HepG2 (cell line): ENCODE data around the gene PPP1R3C. TPM values are rescaled to one million over a fixed set of nuclear protein-coding genes. Genes with fewer than 3 reads are reported as not detected.

Source experiments
- ATAC-seq: fragments of 200-7000 bp; cut with Tn5 transposase; 3 replicates; pipeline ENCODE4 v1.9.1; 2020; ENCODE audit warnings: mild to moderate bottlenecking, moderate library complexity
- BruUV-seq: library from RNA; stranded (reverse); fragments of 400-500 nt; replicated peaks from 2 replicates; lab custom pipeline; 2021; lab: Mats Ljungman, UMichigan
- CTCF ChIA-PET: fragments of 300-600 bp; formaldehyde crosslinking; extraction: SDS; loops from one replicate; lab custom pipeline; 2021; ENCODE audit warnings: low total read pairs, inconsistent platforms, low intra/inter-chr PET ratio; lab: Yijun Ruan, JAX
- POLR2A ChIA-PET: fragments of 350-600 bp; sonication (Branson Sonifier 250); formaldehyde crosslinking; loops from one replicate; lab custom pipeline; 2020; ENCODE audit warnings: antibody characterized with exemption, inconsistent platforms; lab: Yijun Ruan, JAX
- DNase-seq: peaks from one replicate; pipeline ENCODE4 v3.0.0-alpha.2; 2015; ENCODE audit warnings: low spot score
- FAIRE-seq: peaks from 3 replicates; lab custom pipeline; 2011; peaks lifted over from hg19 to GRCh38; lab: Jason Lieb, UNC
- H2AFZ ChIP-seq: one replicate; pipeline ENCODE4 v1.6.1; 2011; ENCODE audit warnings: low read length, inconsistent platforms
- H3K27ac ChIP-seq: fragments of 300-600 bp; 3 replicates; pipeline ENCODE4 v1.8.0; 2011; ENCODE audit warnings: mixed run types, mild to moderate bottlenecking, mixed read lengths, low read length, inconsistent platforms; ENCODE audit not compliant: insufficient read depth; ENCODE audit errors: extremely low read length
- H3K27me3 ChIP-seq, 2 experiments: fragments of 200-600 bp in 1 of 2; 2 replicates in 1 of 2; 3 replicates in 1 of 2; pipeline versions ENCODE4 v1.6.0 to v1.8.0; 2011; ENCODE audit warnings: low read length in 2 of 2, mild to moderate bottlenecking in 2 of 2, moderate library complexity in 2 of 2, inconsistent platforms in 1 of 2; ENCODE audit not compliant: insufficient read depth in 2 of 2, control insufficient read depth in 1 of 2
- H3K36me3 ChIP-seq, 2 experiments: fragments of 200-600 bp in 1 of 2; replicated peaks in 1 of 2; 2 replicates in 1 of 2; 3 replicates in 1 of 2; pipeline versions ENCODE4 v1.5.1 to v1.8.0; 2011; ENCODE audit warnings: low read length in 2 of 2, inconsistent platforms in 1 of 2; ENCODE audit not compliant: insufficient read depth in 2 of 2, control insufficient read depth in 1 of 2
- H3K4me1 ChIP-seq: 2 replicates; pipeline ENCODE4 v1.5.1; 2012; ENCODE audit warnings: low read length, inconsistent platforms; ENCODE audit not compliant: insufficient read depth
- H3K4me2 ChIP-seq: 2 replicates; pipeline ENCODE4 v1.6.0; 2011; ENCODE audit warnings: low read depth, low read length, inconsistent platforms
- H3K4me3 ChIP-seq, 3 experiments: fragments of 200-600 bp in 1 of 3; sonication (generic), shearing (Covaris generic) in 1 of 3; replicated peaks in 1 of 3; 2 replicates each; pipeline ENCODE4 v1.5.1; 2011 to 2016; ENCODE audit warnings: low read length in 3 of 3, inconsistent platforms in 2 of 3, low read depth in 2 of 3, mild to moderate bottlenecking in 2 of 3, control low read depth in 1 of 3, mixed read lengths in 1 of 3; ENCODE audit not compliant: insufficient read depth in 1 of 3
- H3K79me2 ChIP-seq: one replicate; pipeline ENCODE4 v1.6.1; 2011; ENCODE audit warnings: low read length, inconsistent platforms; ENCODE audit not compliant: insufficient read depth
- H3K9ac ChIP-seq: 2 replicates; pipeline ENCODE4 v1.6.0; 2011; ENCODE audit warnings: mild to moderate bottlenecking, low read depth, low read length, inconsistent platforms; ENCODE audit not compliant: insufficient read depth
- H3K9me3 ChIP-seq: 2 replicates; pipeline ENCODE4 v1.5.1; 2012; ENCODE audit warnings: mild to moderate bottlenecking, low read length
- H4K20me1 ChIP-seq: 2 replicates; pipeline ENCODE4 v1.6.0; 2011; ENCODE audit warnings: inconsistent platforms, mild to moderate bottlenecking, low read length, moderate library complexity; ENCODE audit not compliant: insufficient read depth
- CREB1 ChIP-seq, 2 experiments: fragments of 450-650 bp in 1 of 2; IDR thresholded peaks; 2 replicates each; pipeline ENCODE4 v1.6.1; 2016 to 2017; ENCODE audit warnings: control low read depth in 1 of 2, mild to moderate bottlenecking in 1 of 2, missing compliant biosample characterization in 1 of 2, missing genetic modification characterization in 1 of 2
- FOSL2 ChIP-seq: sonication (generic); formaldehyde crosslinking; IDR thresholded peaks from 2 replicates; pipeline ENCODE4 v1.4.0; 2020; ENCODE audit warnings: missing genetic modification reagents
- NONO ChIP-seq, 2 experiments: fragments of 450-650 bp in 1 of 2; sonication (generic) in 1 of 2; formaldehyde crosslinking in 1 of 2; IDR thresholded peaks in 1 of 2; conservative IDR thresholded peaks in 1 of 2; 2 replicates each; pipeline versions ENCODE4 v1.6.1 to v1.8.0; 2017 to 2022; ENCODE audit warnings: mild to moderate bottlenecking in 1 of 2, missing genetic modification reagents in 1 of 2, moderate library complexity in 1 of 2
- RNF2 ChIP-seq: fragments of 450-650 bp; conservative IDR thresholded peaks from 2 replicates; pipeline ENCODE4 v1.6.1; 2016; ENCODE audit warnings: low read depth
- ZNF18 ChIP-seq: sonication (generic); formaldehyde crosslinking; IDR thresholded peaks from 2 replicates; pipeline ENCODE4 v1.8.0; 2022; ENCODE audit warnings: mild to moderate bottlenecking, missing genetic modification reagents; ENCODE audit not compliant: insufficient replicate concordance
- ZNF513 ChIP-seq: sonication (generic); formaldehyde crosslinking; conservative IDR thresholded peaks from 2 replicates; pipeline ENCODE4 v1.5.0; 2020; ENCODE audit warnings: missing genetic modification reagents
- ZNF547 ChIP-seq: sonication (generic); formaldehyde crosslinking; IDR thresholded peaks from 2 replicates; pipeline ENCODE4 v1.5.1; 2020; ENCODE audit warnings: mild to moderate bottlenecking, missing genetic modification reagents
- ZNF782 ChIP-seq: sonication (generic); formaldehyde crosslinking; IDR thresholded peaks from 2 replicates; pipeline ENCODE4 v1.4.0; 2020; ENCODE audit warnings: missing genetic modification reagents, mild to moderate bottlenecking, borderline replicate concordance
- WGBS: methylation state at CpG from one replicate; pipeline ENCODE4 v1.1.6; 2017; ENCODE audit warnings: low lambda C conversion rate; 5-methylcytosine and 5-hydroxymethylcytosine counted together
- in situ Hi-C: cut with HindIII; loops from 2 replicates; pipeline ENCODE4 v1.10.0; 2017; ENCODE audit warnings: low pct_unique_long_range_greater_than_20kb; ENCODE audit not compliant: extremely low pct_ligation_motif_present
- intact Hi-C: fragments of 100-400 bp; cut with micrococcal nuclease; formaldehyde crosslinking; loops from one replicate; pipeline ENCODE4 v1.10.0; 2022; ENCODE audit not compliant: unreplicated experiment
- polyA plus RNA-seq, 8 experiments: library from polyadenylated mRNA; depleted of rRNA in 3 of 8; stranded (reverse) in 7 of 8; unstranded in 1 of 8; fragments of >200 nt; fragmentation: Illumina TruSeq in 4 of 8; extraction: Trizol in 4 of 8; gene quantifications; 2 replicates each; pipeline versions ENCODE4 v1.2.1 to v1.2.3, GENCODE V29; 2011 to 2016; ENCODE audit warnings: low read depth in 4 of 8, missing spikeins in 1 of 8, mixed read lengths in 1 of 8; ENCODE audit not compliant: insufficient read depth in 1 of 8
- total RNA-seq, 5 experiments: library from RNA; depleted of rRNA; stranded (reverse); fragments of >200 nt; fragmentation: Illumina TruSeq; extraction: Trizol; gene quantifications; 2 replicates each; pipeline ENCODE4 v1.2.3, GENCODE V29; 2016; ENCODE audit warnings: low read depth in 1 of 5
- TF ChIP-seq, protein P1 (sequence below): sonication (generic); formaldehyde crosslinking; IDR thresholded peaks from 2 replicates; pipeline ENCODE4 v1.4.0; 2020; ENCODE audit warnings: missing genetic modification reagents, mild to moderate bottlenecking, borderline replicate concordance

PPP1R3C gene
- total and polyA plus RNA-seq, 2 of the 13 experiments (the other 11 are each of a cell fraction or from before 2014, with no cell fraction given), result 13.3 to 14.8 TPM

DNA sequence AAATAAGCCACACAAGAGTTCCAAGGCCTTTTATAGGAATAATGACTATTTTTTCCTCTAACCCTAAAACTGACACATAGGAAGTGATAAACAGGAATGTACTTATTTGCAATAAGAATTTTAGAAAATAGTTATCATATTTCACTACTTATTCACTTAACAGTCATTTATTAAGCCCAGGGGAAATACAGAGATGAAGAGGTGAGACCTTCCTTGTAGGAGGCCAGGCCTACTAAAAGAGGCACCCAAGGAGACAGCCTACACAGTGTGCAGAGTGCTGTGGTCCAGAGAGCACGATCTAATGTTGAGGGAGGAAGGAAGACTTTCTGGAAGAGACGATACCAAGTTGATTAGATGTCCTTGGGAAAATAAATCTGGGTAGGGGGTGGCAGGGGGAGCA lies 45.0 kb upstream of the PPP1R3C start (continued):
- no peak for TF ChIP-seq CREB1 (IDR thresholded peaks at IDR 0.05)
- no peak for TF ChIP-seq CREB1 (CRISPR knock-in tag; IDR thresholded peaks at IDR 0.05)
- no peak for TF ChIP-seq NONO (IDR thresholded peaks at IDR 0.05)
- TF ChIP-seq NONO (CRISPR knock-in tag; conservative IDR thresholded peaks at IDR 0.05), result no peak
- TF ChIP-seq, protein P1, sequence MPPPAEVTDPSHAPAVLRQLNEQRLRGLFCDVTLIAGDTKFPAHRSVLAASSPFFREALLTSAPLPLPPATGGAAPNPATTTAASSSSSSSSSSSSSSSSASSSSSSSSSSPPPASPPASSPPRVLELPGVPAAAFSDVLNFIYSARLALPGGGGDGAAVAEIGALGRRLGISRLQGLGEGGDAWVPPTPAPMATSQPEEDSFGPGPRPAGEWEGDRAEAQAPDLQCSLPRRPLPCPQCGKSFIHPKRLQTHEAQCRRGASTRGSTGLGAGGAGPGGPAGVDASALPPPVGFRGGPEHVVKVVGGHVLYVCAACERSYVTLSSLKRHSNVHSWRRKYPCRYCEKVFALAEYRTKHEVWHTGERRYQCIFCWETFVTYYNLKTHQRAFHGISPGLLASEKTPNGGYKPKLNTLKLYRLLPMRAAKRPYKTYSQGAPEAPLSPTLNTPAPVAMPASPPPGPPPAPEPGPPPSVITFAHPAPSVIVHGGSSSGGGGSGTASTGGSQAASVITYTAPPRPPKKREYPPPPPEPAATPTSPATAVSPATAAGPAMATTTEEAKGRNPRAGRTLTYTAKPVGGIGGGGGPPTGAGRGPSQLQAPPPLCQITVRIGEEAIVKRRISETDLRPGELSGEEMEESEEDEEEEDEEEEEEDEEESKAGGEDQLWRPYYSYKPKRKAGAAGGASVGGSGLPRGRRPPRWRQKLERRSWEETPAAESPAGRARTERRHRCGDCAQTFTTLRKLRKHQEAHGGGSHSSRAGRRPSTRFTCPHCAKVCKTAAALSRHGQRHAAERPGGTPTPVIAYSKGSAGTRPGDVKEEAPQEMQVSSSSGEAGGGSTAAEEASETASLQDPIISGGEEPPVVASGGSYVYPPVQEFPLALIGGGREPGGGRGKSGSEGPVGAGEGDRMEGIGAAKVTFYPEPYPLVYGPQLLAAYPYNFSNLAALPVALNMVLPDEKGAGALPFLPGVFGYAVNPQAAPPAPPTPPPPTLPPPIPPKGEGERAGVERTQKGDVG (CRISPR knock-in tag), result no peak
- TF ChIP-seq ZNF782 (CRISPR knock-in tag), result no peak
- TF ChIP-seq ZNF18, result no peak

DNA sequence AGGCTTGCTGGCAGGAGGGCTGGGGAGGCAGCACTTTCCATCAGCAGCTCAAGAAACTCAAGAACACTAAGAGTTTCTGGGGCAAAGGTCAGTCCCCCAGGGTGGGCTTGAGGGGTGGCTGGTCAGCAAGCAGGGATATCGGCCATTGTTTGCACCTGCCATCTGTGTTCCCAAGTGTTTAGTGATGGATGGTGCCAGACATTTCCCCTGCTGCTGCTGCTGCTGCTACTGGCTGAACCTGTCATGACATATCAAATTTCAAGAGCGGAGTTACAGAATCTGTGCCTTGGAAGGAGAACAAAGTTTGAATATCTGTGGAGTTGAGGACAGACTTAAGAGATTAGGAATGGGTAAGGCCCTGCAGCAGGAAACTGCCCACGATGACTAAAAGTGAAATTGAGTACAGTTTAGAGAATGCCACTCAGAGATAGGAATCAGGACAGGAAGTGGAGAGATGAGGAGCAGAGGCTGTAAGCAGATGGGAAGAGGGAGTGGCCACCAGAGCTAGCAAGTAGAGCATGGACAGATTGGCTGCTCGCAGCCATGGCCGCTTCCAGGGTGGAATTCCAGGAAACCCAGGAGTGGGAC lies 39.2 kb upstream of the PPP1R3C start:
- no peaks in the 10 kb centered on the region for H4K20me1 ChIP-seq
- POLR2A ChIA-PET, result no interaction called here
- no peak overlapping the region for H2AFZ ChIP-seq
- H3K36me3 ChIP-seq, result no peaks in the 10 kb centered on the region
- H3K4me2 ChIP-seq, result no peak overlapping the region
- intact Hi-C loops (no loop called here), in situ Hi-C loops (no loop called here)
- no peak overlapping the region for H3K4me3 ChIP-seq
- WGBS, result 45% methylated on average over 5 of the region's 5 CpGs
- no peaks in the 10 kb centered on the region for H3K4me1 ChIP-seq
- H3K27ac ChIP-seq, result no peak overlapping the region
- no peaks in the 10 kb centered on the region for H3K27me3 ChIP-seq
- CTCF ChIA-PET, result no interaction called here
- H3K9me3 ChIP-seq, result no peaks in the 10 kb centered on the region
- ATAC-seq (peak; percentile 58; the same call in 2 of the 3 replicates), DNase-seq (no peak), FAIRE-seq (no peak)
- no peaks in the 10 kb centered on the region for H3K79me2 ChIP-seq
- BruUV-seq, result no TSS peak
- H3K9ac ChIP-seq, result no peak overlapping the region
- TF ChIP-seq RNF2 (no peak), ZNF513 (CRISPR knock-in tag) (no peak), ZNF547 (CRISPR knock-in tag) (no peak), FOSL2 (CRISPR knock-in tag) (no peak)
